Adrenal gland (tissue), 12 donors: Measurements from ENCODE around the gene KIFC3. TPM values are rescaled to one million over a fixed set of nuclear protein-coding genes. Genes with fewer than 3 reads are reported as not detected.

ENCODE experiments used
- DNase-seq, 7 donors: peaks; one replicate each; pipeline ENCODE4 v3.0.0-alpha.2; 2019 to 2020
- H3K27ac ChIP-seq, 5 donors: fragments of 200-600 bp; sonication (generic) in 4 of 5; 1 replicate in 3 of 5; 2 replicates in 2 of 5; pipeline versions ENCODE4 v1.5.1 to v1.8.0; 2016 to 2020; ENCODE audit warnings: mild to moderate bottlenecking in 1 of 5
- H3K27me3 ChIP-seq: fragments of 200-600 bp; 2 replicates; pipeline ENCODE4 v1.8.0; 2021
- H3K36me3 ChIP-seq, 2 donors: fragments of 200-600 bp; replicated peaks in 1 of 2; 1 replicate in 1 of 2; 2 replicates in 1 of 2; pipeline versions ENCODE4 v1.5.1 to v1.8.0; 2018 to 2022
- H3K4me1 ChIP-seq, 2 donors: fragments of 200-600 bp; replicated peaks in 1 of 2; 1 replicate in 1 of 2; 2 replicates in 1 of 2; pipeline versions ENCODE4 v1.5.1 to v1.8.0; 2018 to 2021
- H3K4me3 ChIP-seq, 4 donors: fragments of 200-600 bp; sonication (generic) in 3 of 4; one replicate each; pipeline ENCODE4 v1.5.1; 2016 to 2018
- H3K9me3 ChIP-seq, 3 donors: fragments of 200-600 bp; sonication (generic) in 1 of 3; replicated peaks in 1 of 3; 1 replicate in 2 of 3; 2 replicates in 1 of 3; pipeline versions ENCODE4 v1.5.1 to v1.8.0; 2016 to 2021
- CTCF ChIP-seq, 6 experiments: fragments of 450-650 bp in 4 of 6; fragments of 200-600 bp in 2 of 6; sonication (generic) in 1 of 6; IDR thresholded peaks; 1 replicate in 5 of 6; 2 replicates in 1 of 6; pipeline versions ENCODE4 v1.5.1 to v1.8.0; 2016 to 2021; ENCODE audit warnings: antibody characterized with exemption in 6 of 6, mild to moderate bottlenecking in 2 of 6, moderate library complexity in 1 of 6
- POLR2A ChIP-seq, 2 donors: fragments of 450-650 bp; IDR thresholded peaks; one replicate each; pipeline ENCODE4 v1.6.1; 2017; ENCODE audit warnings: antibody characterized with exemption in 2 of 2, mild to moderate bottlenecking in 2 of 2, moderate library complexity in 1 of 2
- WGBS, 4 donors: extraction: QIAGEN DNeasy Blood & Tissue Kit in 2 of 4; methylation state at CpG; one replicate each; pipeline versions ENCODE4 v1.1.5 to v1.1.7; 2013 to 2017; 5-methylcytosine and 5-hydroxymethylcytosine counted together
- intact Hi-C, 2 donors: fragments of 100-400 bp; cut with DNase I; formaldehyde crosslinking; loops; one replicate each; pipeline versions ENCODE4 v1.14.1 to v1.15.0; 2022 to 2023
- polyA plus RNA-seq, 3 donors: library from polyadenylated mRNA; stranded (reverse); fragments of 200-250 nt in 2 of 3; fragments of 350-450 nt in 1 of 3; fragmentation: Illumina TruSeq in 1 of 3; extraction: RNeasy Lipid Tissue Mini Kit (QIAGEN cat#74804) in 1 of 3; gene quantifications; one replicate each; pipeline ENCODE4 v1.2.3, GENCODE V29; 2013 to 2014
- total RNA-seq, 9 donors: library from RNA; depleted of rRNA in 4 of 9; stranded (reverse); fragments of >200 nt in 4 of 9; fragments of 120-200 nt in 1 of 9; fragmentation: NEBNext Ultra II Directional in 1 of 9; extraction: Animal tissue kit (Norgen Biotek cat#: 25700) in 1 of 9; gene quantifications; one replicate each; pipeline versions ENCODE4 v1.1.0 to v1.2.4, GENCODE V29; 2013 to 2023
- donor health status: healthy with polysubstance abuse.
- donor health status: Bipolar disorder and iron deficiency.
- donor health status: DM: yes; HTN: yes; CAD: no.
- donor health status: DM: no; HTN: no; CAD: no.
- donor health status: DM: no; HTN: no; CAD: no.
- donor health status: DM: yes; HTN: yes; CAD: no.

KIFC3 gene
- total and polyA plus RNA-seq, 12 donors: 15.5 to 130 (median 60.0) TPM

GRCh38 chr16:57725976-57726375, 76.3 kb downstream of the KIFC3 start:
- Histone ChIP-seq H3K27me3 (no peaks in the 10 kb centered on the region), H3K4me1 (no peaks in the 10 kb centered on the region), H3K4me3 (no peak overlapping the region), H3K36me3 (no peaks in the 10 kb centered on the region), H3K9me3 (no peaks in the 10 kb centered on the region), H3K27ac (no peak overlapping the region)
- intact Hi-C loops: loop anchor here (10.0 kb wide), 1 partner anchor 151 kb away; no protein-coding TSS in a partner anchor
- TF ChIP-seq CTCF (IDR thresholded peaks at IDR 0.05) (no peak), POLR2A (IDR thresholded peaks at IDR 0.05) (no peak)
- 87 to 93% (median 88%) methylated on average over 24 to 30 of the region's 30 CpGs for WGBS, 4 donors
- DNase-seq: no peak

GRCh38 chr16:57725554-57725953, 76.7 kb downstream of the KIFC3 start:
- TF ChIP-seq POLR2A (IDR thresholded peaks at IDR 0.05) (no peak), CTCF (IDR thresholded peaks at IDR 0.05) (no peak)
- intact Hi-C loops: loop anchor here (10.0 kb wide), 1 partner anchor 151 kb away; no protein-coding TSS in a partner anchor
- Histone ChIP-seq H3K9me3 (no peaks in the 10 kb centered on the region), H3K27ac (no peak overlapping the region), H3K36me3 (no peaks in the 10 kb centered on the region), H3K4me3 (no peak overlapping the region), H3K27me3 (no peaks in the 10 kb centered on the region), H3K4me1 (no peaks in the 10 kb centered on the region)
- WGBS, 4 donors: 59 to 84% (median 79%) methylated on average over 2 to 5 of the region's 5 CpGs
- peak in 1 of 7 donors; percentile 16 for DNase-seq

GRCh38 chr16:57725151-57725550, 77.1 kb downstream of the KIFC3 start:
- Histone ChIP-seq H3K9me3 (no peaks in the 10 kb centered on the region), H3K27me3 (no peaks in the 10 kb centered on the region), H3K4me3 (no peak overlapping the region), H3K27ac (no peak overlapping the region), H3K4me1 (no peaks in the 10 kb centered on the region), H3K36me3 (no peaks in the 10 kb centered on the region)
- no peak for DNase-seq
- TF ChIP-seq POLR2A (IDR thresholded peaks at IDR 0.05) (no peak), CTCF (IDR thresholded peaks at IDR 0.05) (no peak)
- WGBS, 4 donors: 45 to 59% (median 53%) methylated on average over 5 of the region's 5 CpGs
- intact Hi-C loops: loop anchor here (10.0 kb wide), 1 partner anchor 150 kb away; no protein-coding TSS in a partner anchor

GRCh38 chr16:57724531-57724930, 77.8 kb downstream of the KIFC3 start:
- no peak for DNase-seq
- Histone ChIP-seq H3K4me1 (no peaks in the 10 kb centered on the region), H3K27ac (no peak overlapping the region), H3K4me3 (no peak overlapping the region), H3K27me3 (no peaks in the 10 kb centered on the region), H3K9me3 (no peaks in the 10 kb centered on the region), H3K36me3 (no peaks in the 10 kb centered on the region)
- TF ChIP-seq CTCF (IDR thresholded peaks at IDR 0.05) (no peak), POLR2A (IDR thresholded peaks at IDR 0.05) (no peak)
- 78 to 87% (median 85%) methylated on average over 7 to 15 of the region's 15 CpGs for WGBS, 4 donors
- intact Hi-C loops: loop anchor here (10.0 kb wide), 1 partner anchor 150 kb away; no protein-coding TSS in a partner anchor
